Natural killer cell (primary cell): ENCODE measurements around the gene MLN. TPM values are rescaled to one million over a fixed set of nuclear protein-coding genes. Genes with fewer than 3 reads are reported as not detected.

Experiments used
- ATAC-seq, 3 donors: fragments of 150-1000 bp in 2 of 3; fragments of 200-7000 bp in 1 of 3; cut with Tn5 transposase; 1 replicate in 1 of 3; 2 replicates in 2 of 3; pipeline ENCODE4 v1.10.0; 2021; ENCODE audit warnings: mild to moderate bottlenecking in 2 of 3, moderate library complexity in 2 of 3
- DNase-seq, 2 donors: peaks; one replicate each; pipeline versions ENCODE4 v3.0.0 to v3.0.0-alpha.2; 2013 to 2021; ENCODE audit warnings: mixed read lengths in 1 of 2
- H3K27ac ChIP-seq: one replicate; pipeline ENCODE4 v1.5.1; 2013; ENCODE audit warnings: mild to moderate bottlenecking, low read length
- H3K27me3 ChIP-seq: one replicate; pipeline ENCODE4 v1.6.1; 2013; ENCODE audit warnings: low read length; ENCODE audit not compliant: control insufficient read depth, insufficient read depth
- H3K36me3 ChIP-seq: one replicate; pipeline ENCODE4 v1.6.1; 2013; ENCODE audit warnings: low read length; ENCODE audit not compliant: control insufficient read depth, insufficient read depth
- H3K4me1 ChIP-seq: one replicate; pipeline ENCODE4 v1.6.1; 2013; ENCODE audit warnings: low read length; ENCODE audit not compliant: control insufficient read depth, insufficient read depth
- H3K4me3 ChIP-seq: one replicate; pipeline ENCODE4 v1.5.1; 2013; ENCODE audit warnings: low read length
- H3K9me3 ChIP-seq: one replicate; pipeline ENCODE4 v1.6.1; 2013; ENCODE audit warnings: low read length; ENCODE audit not compliant: control insufficient read depth, insufficient read depth
- H3K27ac Mint-ChIP-seq, 2 donors: one replicate each; pipeline ENCODE4 v1.8.0; 2022; ENCODE audit warnings: mild to moderate bottlenecking in 2 of 2, mixed read lengths in 2 of 2, moderate library complexity in 1 of 2
- H3K27me3 Mint-ChIP-seq, 2 donors: one replicate each; pipeline ENCODE4 v1.8.0; 2022; ENCODE audit warnings: low read depth in 2 of 2, mixed read lengths in 2 of 2
- H3K36me3 Mint-ChIP-seq: one replicate; pipeline ENCODE4 v1.8.0; 2022; ENCODE audit warnings: mixed read lengths
- H3K4me1 Mint-ChIP-seq, 2 donors: one replicate each; pipeline ENCODE4 v1.8.0; 2022; ENCODE audit warnings: mixed read lengths in 2 of 2
- H3K4me3 Mint-ChIP-seq: one replicate; pipeline ENCODE4 v1.8.0; 2022; ENCODE audit warnings: mild to moderate bottlenecking, moderate library complexity, mixed read lengths
- H3K9me3 Mint-ChIP-seq, 2 donors: one replicate each; pipeline ENCODE4 v1.8.0; 2022; ENCODE audit warnings: mixed read lengths in 2 of 2
- WGBS: methylation state at CpG from one replicate; pipeline ENCODE4 v1.1.7; 2013; ENCODE audit warnings: missing lambda C conversion rate; ENCODE audit not compliant: insufficient coverage; 5-methylcytosine and 5-hydroxymethylcytosine counted together
- intact Hi-C: fragments of 100-400 bp; cut with micrococcal nuclease; formaldehyde crosslinking; loops from one replicate; pipeline ENCODE4 v1.14.2; 2022
- total RNA-seq, 4 donors: library from RNA; stranded (reverse); fragments of 120-200 nt in 1 of 4; gene quantifications; one replicate each; pipeline versions ENCODE4 v1.2.3 to v1.2.4, GENCODE V29; 2013 to 2022
- TF ChIP-seq, protein P1 (sequence below): fragments of 200-600 bp; IDR thresholded peaks from one replicate; pipeline ENCODE4 v1.8.0; 2022; ENCODE audit warnings: antibody characterized with exemption

Gene MLN
- total RNA-seq, 3 donors from 2014 or later (not counting 1 experiment from before 2014, with no cell fraction given), result not detected

DNA sequence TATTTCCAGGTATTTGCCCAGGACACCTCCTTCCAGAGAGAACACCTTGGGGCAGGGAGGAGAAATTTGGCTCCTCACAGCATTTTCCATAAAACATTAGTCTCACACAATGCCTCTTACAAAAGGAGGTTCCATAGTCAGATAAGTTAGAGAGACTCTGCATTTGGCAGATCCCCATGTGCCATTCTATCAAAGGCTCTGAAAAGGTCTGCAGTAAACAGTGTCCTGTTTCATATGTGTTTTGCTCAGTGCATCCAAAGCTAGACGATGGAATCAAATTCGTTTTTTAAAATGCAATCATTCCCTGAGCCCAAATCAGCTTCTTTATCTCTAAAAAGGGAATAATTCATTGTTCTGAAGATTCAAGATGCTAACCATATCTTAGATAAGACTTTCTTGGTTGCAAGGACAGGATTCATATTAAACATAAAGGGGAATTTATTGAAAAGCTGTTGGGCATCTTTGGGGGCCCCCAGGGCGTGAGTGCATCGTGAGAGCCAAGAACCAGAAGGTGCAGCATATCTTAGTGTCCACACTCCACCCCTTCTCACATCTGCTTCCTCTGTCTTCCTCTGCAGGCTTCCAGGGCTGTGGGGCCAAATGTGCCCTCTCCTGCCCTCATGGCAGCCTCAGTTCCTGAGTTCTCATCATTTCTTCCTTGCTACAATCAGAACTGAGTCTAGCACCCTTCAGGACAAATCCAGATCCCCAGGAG, 41.4 kb upstream of the MLN start:
- DNase-seq (no peak), ATAC-seq (no peak)
- H3K27me3 Mint-ChIP-seq, result peaks cover 58 to 66% of the 10 kb centered on the region in 2 donors
- H3K36me3 Mint-ChIP-seq, result no peaks in the 10 kb centered on the region
- H3K27me3 ChIP-seq, result peaks cover 15% of the 10 kb centered on the region
- H3K4me1 ChIP-seq, result peaks cover 4% of the 10 kb centered on the region
- no peaks in the 10 kb centered on the region for H3K36me3 ChIP-seq
- no peak overlapping the region for H3K27ac Mint-ChIP-seq
- TF ChIP-seq, protein P1, sequence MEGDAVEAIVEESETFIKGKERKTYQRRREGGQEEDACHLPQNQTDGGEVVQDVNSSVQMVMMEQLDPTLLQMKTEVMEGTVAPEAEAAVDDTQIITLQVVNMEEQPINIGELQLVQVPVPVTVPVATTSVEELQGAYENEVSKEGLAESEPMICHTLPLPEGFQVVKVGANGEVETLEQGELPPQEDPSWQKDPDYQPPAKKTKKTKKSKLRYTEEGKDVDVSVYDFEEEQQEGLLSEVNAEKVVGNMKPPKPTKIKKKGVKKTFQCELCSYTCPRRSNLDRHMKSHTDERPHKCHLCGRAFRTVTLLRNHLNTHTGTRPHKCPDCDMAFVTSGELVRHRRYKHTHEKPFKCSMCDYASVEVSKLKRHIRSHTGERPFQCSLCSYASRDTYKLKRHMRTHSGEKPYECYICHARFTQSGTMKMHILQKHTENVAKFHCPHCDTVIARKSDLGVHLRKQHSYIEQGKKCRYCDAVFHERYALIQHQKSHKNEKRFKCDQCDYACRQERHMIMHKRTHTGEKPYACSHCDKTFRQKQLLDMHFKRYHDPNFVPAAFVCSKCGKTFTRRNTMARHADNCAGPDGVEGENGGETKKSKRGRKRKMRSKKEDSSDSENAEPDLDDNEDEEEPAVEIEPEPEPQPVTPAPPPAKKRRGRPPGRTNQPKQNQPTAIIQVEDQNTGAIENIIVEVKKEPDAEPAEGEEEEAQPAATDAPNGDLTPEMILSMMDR, result no peak
- 41% methylated on average over 4 of the region's 4 CpGs for WGBS
- H3K4me1 Mint-ChIP-seq, result peaks cover 2 to 4% of the 10 kb centered on the region in 2 donors
- intact Hi-C loops, result no loop called here
- no peaks in the 10 kb centered on the region for H3K9me3 Mint-ChIP-seq
- H3K27ac ChIP-seq, result no peak overlapping the region
- H3K9me3 ChIP-seq, result no peaks in the 10 kb centered on the region
- no peak overlapping the region for H3K4me3 ChIP-seq
- H3K4me3 Mint-ChIP-seq, result no peak overlapping the region

DNA sequence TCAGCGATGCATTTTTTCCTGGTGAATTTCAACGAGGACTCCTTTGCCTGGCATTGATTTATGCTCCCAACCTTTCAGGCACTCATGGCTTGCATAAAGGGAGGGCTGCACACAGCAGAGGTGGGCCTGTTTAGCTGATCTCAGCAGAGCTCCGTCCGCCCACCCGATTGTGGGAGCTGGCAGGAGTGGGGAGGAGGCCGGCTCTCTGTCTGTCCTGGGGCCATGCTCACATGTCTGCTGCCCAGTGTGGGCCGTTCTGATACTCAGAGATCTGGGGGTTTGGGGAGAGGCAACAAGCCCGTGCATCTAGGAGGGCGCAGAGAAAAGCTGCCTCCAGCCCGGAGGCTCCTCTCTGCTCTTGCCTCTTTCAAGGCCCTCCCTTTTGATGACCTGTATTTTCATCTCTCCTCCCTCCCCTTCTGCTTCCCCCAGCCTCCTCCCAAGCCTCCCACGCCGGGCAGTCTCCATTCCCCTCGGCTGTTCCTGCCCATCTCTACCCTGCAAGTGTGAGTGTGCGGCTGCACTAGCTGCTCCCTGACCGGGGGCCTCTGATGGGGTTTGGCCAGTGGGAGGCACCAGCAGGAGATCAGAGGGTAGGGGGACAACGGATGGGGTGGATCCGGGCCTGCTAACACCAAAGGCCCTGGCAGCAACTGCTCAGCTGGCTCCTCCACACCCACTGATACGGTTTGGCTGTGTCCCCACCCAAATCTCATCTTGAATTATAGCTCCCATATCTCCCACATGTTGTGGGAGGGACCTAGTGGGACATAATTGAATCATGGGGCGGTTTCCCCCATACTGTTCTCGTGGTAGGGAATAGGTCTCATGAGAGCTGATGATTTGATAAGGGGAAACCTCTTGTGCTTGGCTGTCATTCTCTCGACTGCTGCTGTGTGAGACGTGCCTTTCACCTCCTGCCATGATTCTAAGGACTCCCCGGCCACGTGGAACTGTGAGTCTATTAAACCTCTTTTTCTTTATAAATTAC, 39.6 kb upstream of the MLN start:
- TF ChIP-seq, protein P1, result no peak
- ATAC-seq (no peak), DNase-seq (no peak)
- no peak overlapping the region for H3K27ac ChIP-seq
- H3K4me1 Mint-ChIP-seq, result peaks cover 11% of the 10 kb centered on the region in 2 donors
- intact Hi-C loops, result no loop called here
- no peak overlapping the region for H3K27ac Mint-ChIP-seq
- 88% methylated on average over 22 of the region's 24 CpGs for WGBS
- H3K27me3 Mint-ChIP-seq, result peaks cover 49 to 55% of the 10 kb centered on the region in 2 donors
- H3K27me3 ChIP-seq, result peaks cover 11% of the 10 kb centered on the region
- no peaks in the 10 kb centered on the region for H3K36me3 ChIP-seq
- no peaks in the 10 kb centered on the region for H3K9me3 Mint-ChIP-seq
- no peaks in the 10 kb centered on the region for H3K36me3 Mint-ChIP-seq
- no peak overlapping the region for H3K4me3 Mint-ChIP-seq
- no peak overlapping the region for H3K4me3 ChIP-seq
- H3K9me3 ChIP-seq, result no peaks in the 10 kb centered on the region
- peaks cover 11% of the 10 kb centered on the region for H3K4me1 ChIP-seq

DNA sequence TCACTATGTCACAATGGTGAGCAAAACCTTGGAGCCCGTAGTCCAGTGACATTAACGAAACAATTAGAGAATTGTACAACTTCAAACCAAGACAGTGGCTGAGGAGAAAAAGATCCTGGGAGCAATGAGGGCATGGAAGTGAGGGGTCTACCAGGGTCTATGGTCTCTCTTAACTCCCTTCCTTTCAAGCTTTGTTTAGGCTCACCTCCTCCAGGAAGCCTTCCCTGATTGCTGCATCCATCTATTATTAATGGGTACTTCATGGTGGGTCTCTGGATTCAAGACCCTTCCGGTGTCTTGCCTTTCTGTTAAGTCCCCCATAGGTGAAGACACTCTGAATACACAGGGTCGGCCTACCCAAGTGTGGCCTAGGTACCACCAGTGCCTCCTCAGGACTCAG, 38.1 kb upstream of the MLN start:
- Histone ChIP-seq H3K27me3 (peaks cover 11% of the 10 kb centered on the region), H3K4me3 (no peak overlapping the region), H3K36me3 (no peaks in the 10 kb centered on the region), H3K27ac (no peak overlapping the region), H3K9me3 (peaks cover 5% of the 10 kb centered on the region), H3K4me1 (peaks cover 11% of the 10 kb centered on the region)
- intact Hi-C loops, result no loop called here
- Mint-ChIP-seq H3K36me3 (peaks cover 8% of the 10 kb centered on the region), H3K4me1 (peaks cover 11% of the 10 kb centered on the region in 2 donors), H3K4me3 (no peak overlapping the region), H3K9me3 (peaks cover 0 to 2% of the 10 kb centered on the region in 2 donors), H3K27me3 (peaks cover 52 to 63% of the 10 kb centered on the region in 2 donors), H3K27ac (no peak overlapping the region)
- TF ChIP-seq, protein P1, result no peak
- ATAC-seq (no peak), DNase-seq (no peak)
- WGBS, result 92% methylated on average over 4 of the region's 4 CpGs
